IMR-90 (cell line): ENCODE measurements around the gene ABHD17A. TPM values are rescaled to one million over a fixed set of nuclear protein-coding genes. Genes with fewer than 3 reads are reported as not detected.

Experiments
- ATAC-seq: fragments of 200-7000 bp; cut with Tn5 transposase; 2 replicates; pipeline ENCODE4 v1.9.1; 2020; ENCODE audit warnings: low read depth, mild to moderate bottlenecking, moderate library complexity
- BruUV-seq: library from RNA; stranded (reverse); fragments of 400-500 nt; replicated peaks from 2 replicates; lab custom pipeline; 2021; lab: Mats Ljungman, UMichigan
- CTCF ChIA-PET: fragments of 300-600 bp; formaldehyde crosslinking; extraction: SDS; loops from one replicate; lab custom pipeline; 2021; ENCODE audit warnings: antibody characterized with exemption; lab: Yijun Ruan, JAX
- POLR2A ChIA-PET: fragments of 300-600 bp; sonication (Branson Sonifier 250); formaldehyde crosslinking; loops from one replicate; lab custom pipeline; 2022; ENCODE audit warnings: antibody characterized with exemption; ENCODE audit not compliant: unreplicated experiment; lab: Charles Lee
- DNase-seq: peaks from one replicate; pipeline ENCODE4 v3.0.0; 2013
- H2AFZ ChIP-seq: replicated peaks from 2 replicates; pipeline ENCODE3; 2013; ENCODE audit warnings: low read length, mild to moderate bottlenecking; ENCODE audit not compliant: poor library complexity
- H2AK5ac ChIP-seq: 2 replicates; pipeline ENCODE4 v1.6.1; 2013; ENCODE audit warnings: low read depth, low read length, inconsistent platforms
- H2AK9ac ChIP-seq: replicated peaks from 2 replicates; pipeline ENCODE3; 2013; ENCODE audit warnings: mild to moderate bottlenecking, low read depth, low read length, moderate library complexity; ENCODE audit not compliant: poor library complexity
- H2BK120ac ChIP-seq: 2 replicates; pipeline ENCODE4 v1.6.1; 2013; ENCODE audit warnings: low read depth, low read length, inconsistent platforms
- H2BK15ac ChIP-seq: 3 replicates; pipeline ENCODE4 v1.6.1; 2013; ENCODE audit warnings: low read depth, low read length, inconsistent platforms
- H2BK20ac ChIP-seq: 2 replicates; pipeline ENCODE4 v1.6.1; 2013; ENCODE audit warnings: low read depth, mild to moderate bottlenecking, inconsistent platforms, low read length, moderate library complexity
- H2BK5ac ChIP-seq: 2 replicates; pipeline ENCODE4 v1.6.1; 2013; ENCODE audit warnings: mild to moderate bottlenecking, low read depth, low read length, inconsistent platforms; ENCODE audit not compliant: poor library complexity, severe bottlenecking
- H3K14ac ChIP-seq: replicated peaks from 2 replicates; pipeline ENCODE4 v1.6.1; 2013; ENCODE audit warnings: low read depth, low read length, inconsistent platforms
- H3K18ac ChIP-seq: 2 replicates; pipeline ENCODE4 v1.6.1; 2013; ENCODE audit warnings: low read depth, low read length, control low read depth
- H3K23ac ChIP-seq: 2 replicates; pipeline ENCODE4 v1.6.1; 2013; ENCODE audit warnings: low read depth, low read length, inconsistent platforms
- H3K27ac ChIP-seq: 2 replicates; pipeline ENCODE4 v1.5.1; 2013; ENCODE audit warnings: mild to moderate bottlenecking, control low read depth, low read length; ENCODE audit not compliant: insufficient read depth
- H3K27me3 ChIP-seq: 2 replicates; pipeline ENCODE4 v1.6.1; 2013; ENCODE audit warnings: low read length; ENCODE audit not compliant: control insufficient read depth, insufficient read depth
- H3K36me3 ChIP-seq: 2 replicates; pipeline ENCODE4 v1.6.1; 2013; ENCODE audit warnings: low read length, mixed read lengths; ENCODE audit not compliant: control insufficient read depth, insufficient read depth
- H3K4ac ChIP-seq: 2 replicates; pipeline ENCODE4 v1.6.1; 2013; ENCODE audit warnings: low read depth, low read length, inconsistent platforms
- H3K4me1 ChIP-seq: 2 replicates; pipeline ENCODE4 v1.6.1; 2013; ENCODE audit warnings: low read length, mixed read lengths; ENCODE audit not compliant: control insufficient read depth, insufficient read depth
- H3K4me2 ChIP-seq: 2 replicates; pipeline ENCODE4 v1.6.1; 2013; ENCODE audit warnings: low read depth, mild to moderate bottlenecking, control low read depth, low read length, moderate library complexity
- H3K4me3 ChIP-seq: 2 replicates; pipeline ENCODE4 v1.5.1; 2013; ENCODE audit warnings: low read depth, mild to moderate bottlenecking, control low read depth, low read length, moderate library complexity; ENCODE audit not compliant: insufficient read depth
- H3K56ac ChIP-seq: 2 replicates; pipeline ENCODE4 v1.6.1; 2013; ENCODE audit warnings: low read length, inconsistent platforms; ENCODE audit not compliant: insufficient read depth; ENCODE audit errors: extremely low read depth
- H3K79me1 ChIP-seq, 2 experiments: 2 replicates each; pipeline ENCODE4 v1.6.1; 2013; ENCODE audit warnings: low read length in 2 of 2, inconsistent platforms in 1 of 2, low read depth in 1 of 2
- H3K9ac ChIP-seq: 2 replicates; pipeline ENCODE4 v1.6.1; 2013; ENCODE audit warnings: low read depth, low read length, control low read depth
- H3K9me1 ChIP-seq: 2 replicates; pipeline ENCODE4 v1.6.1; 2013; ENCODE audit warnings: low read length, inconsistent platforms; ENCODE audit not compliant: insufficient read depth
- H3K9me3 ChIP-seq: 2 replicates; pipeline ENCODE4 v1.6.1; 2013; ENCODE audit warnings: low read length; ENCODE audit not compliant: control insufficient read depth, insufficient read depth
- H4K20me1 ChIP-seq: 2 replicates; pipeline ENCODE4 v1.6.1; 2013; ENCODE audit warnings: low read length, inconsistent platforms; ENCODE audit not compliant: insufficient read depth
- H4K5ac ChIP-seq: 2 replicates; pipeline ENCODE4 v1.6.1; 2013; ENCODE audit warnings: mild to moderate bottlenecking, low read depth, low read length, control low read depth
- H4K8ac ChIP-seq, 2 experiments: 2 replicates each; pipeline ENCODE4 v1.6.1; 2013; ENCODE audit warnings: low read depth in 2 of 2, low read length in 2 of 2, control low read depth in 1 of 2, inconsistent platforms in 1 of 2
- H4K91ac ChIP-seq: 2 replicates; pipeline ENCODE4 v1.6.1; 2013; ENCODE audit warnings: low read depth, low read length, inconsistent platforms; ENCODE audit not compliant: insufficient read depth
- BHLHE40 ChIP-seq: fragments of 150-350 bp; IDR thresholded peaks from 2 replicates; pipeline ENCODE4 v1.6.1; 2016; ENCODE audit warnings: mild to moderate bottlenecking, low read depth, low read length
- CEBPB ChIP-seq: IDR thresholded peaks from 2 replicates; pipeline ENCODE4 v1.6.1; 2012; ENCODE audit warnings: low read depth, low read length, improper control_type of control experiment
- CTCF ChIP-seq: conservative IDR thresholded peaks from 2 replicates; pipeline ENCODE4 v1.5.1; 2012; ENCODE audit warnings: mild to moderate bottlenecking, low read depth, low read length, improper control_type of control experiment
- ELK1 ChIP-seq: fragments of 150-350 bp; IDR thresholded peaks from 2 replicates; pipeline ENCODE4 v1.6.1; 2016; ENCODE audit warnings: low read depth, mild to moderate bottlenecking, low read length, moderate library complexity, borderline replicate concordance
- MAFK ChIP-seq: IDR thresholded peaks from 2 replicates; pipeline ENCODE4 v1.6.1; 2012; ENCODE audit warnings: low read depth, low read length, improper control_type of control experiment
- MAZ ChIP-seq: IDR thresholded peaks from 2 replicates; pipeline ENCODE4 v1.6.1; 2012; ENCODE audit warnings: low read depth, mild to moderate bottlenecking, low read length, improper control_type of control experiment, moderate library complexity, borderline replicate concordance
- MXI1 ChIP-seq: IDR thresholded peaks from 2 replicates; pipeline ENCODE4 v1.6.1; 2012; ENCODE audit warnings: low read depth, mild to moderate bottlenecking, low read length, moderate library complexity, borderline replicate concordance
- NFE2L2 ChIP-seq: fragments of 150-350 bp; IDR thresholded peaks from 2 replicates; pipeline ENCODE4 v1.6.1; 2016; ENCODE audit warnings: low read depth, mild to moderate bottlenecking, low read length
- POLR2A ChIP-seq: IDR thresholded peaks from 2 replicates; pipeline ENCODE4 v1.6.1; 2012; ENCODE audit warnings: mild to moderate bottlenecking, low read depth, low read length
- RFX5 ChIP-seq: IDR thresholded peaks from 2 replicates; pipeline ENCODE4 v1.8.0; 2012; ENCODE audit warnings: low read depth, mild to moderate bottlenecking, low read length, moderate library complexity
- WGBS, 2 experiments: methylation state at CpG; one replicate each; pipeline versions ENCODE4 v1.1.5 to v1.1.7; 2013; ENCODE audit warnings: missing lambda C conversion rate in 2 of 2; ENCODE audit not compliant: insufficient read length in 1 of 2; ENCODE audit errors: extremely low coverage in 2 of 2; 5-methylcytosine and 5-hydroxymethylcytosine counted together
- dilution Hi-C: fragments of 300-500 bp; cut with HindIII; formaldehyde crosslinking; loops from one replicate; pipeline ENCODE4 v1.14.3; 2018; ENCODE audit warnings: low sequenced_read_pairs; ENCODE audit not compliant: unreplicated experiment
- in situ Hi-C: fragments of 300-500 bp; cut with MboI; formaldehyde crosslinking; loops from 3 replicates; pipeline ENCODE4 v1.14.3; 2019; ENCODE audit warnings: low sequenced_read_pairs, inconsistent platforms, mixed read lengths
- intact Hi-C: fragments of 100-400 bp; cut with micrococcal nuclease; formaldehyde crosslinking; loops from 2 replicates; pipeline ENCODE4 v1.10.0; 2022
- polyA plus RNA-seq, 3 experiments: library from polyadenylated mRNA; depleted of rRNA; stranded (reverse); fragments of >200 nt; gene quantifications; 2 replicates each; pipeline ENCODE4 v1.2.3, GENCODE V29; 2012; ENCODE audit warnings: low replicate concordance in 1 of 3
- total RNA-seq: library from RNA; depleted of rRNA; stranded (reverse); fragments of >200 nt; gene quantifications from 2 replicates; pipeline ENCODE4 v1.2.3, GENCODE V29; 2012

The ABHD17A gene
- total and polyA plus RNA-seq, 2 of the 4 experiments (the other 2 are of a cell fraction), result 37.8 to 76.2 TPM

- no peak for TF ChIP-seq ELK1
Observed at GRCh38 chr19:1862424-1863327, 22.6 kb downstream of the ABHD17A start (continued).

GRCh38 chr19:1862068-1862423, 23.2 kb downstream of the ABHD17A start:
- Histone ChIP-seq H3K23ac (peak overlapping the region; percentile 50; the same call in 1 of the 2 replicates), H3K4ac (peak overlapping the region; percentile 9), H3K18ac (no peak overlapping the region), H3K9ac (peak overlapping the region; percentile 84), H3K27me3 (no peaks in the 10 kb centered on the region), H4K5ac (no peak overlapping the region), H2BK20ac (no peak overlapping the region), H3K9me1 (no peaks in the 10 kb centered on the region; the same call in 1 of the 2 replicates), H2AFZ (peak overlapping the region; percentile 77), H4K8ac (0 out of 4 replicates have a peak overlapping the region, but pooled peaks of 1 of the 2 experiments have one; percentile 53), H3K9me3 (no peaks in the 10 kb centered on the region), H3K14ac (peak overlapping the region; percentile 0; the same call in 1 of the 2 replicates), H3K4me1 (peaks cover 34% of the 10 kb centered on the region), H4K20me1 (peaks cover 59% of the 10 kb centered on the region), H3K4me3 (peak overlapping the region; percentile 98), H3K56ac (no peak overlapping the region; the same call in 1 of the 2 replicates), H2BK5ac (no peak overlapping the region), H2BK15ac (no peak overlapping the region), H3K4me2 (peak overlapping the region; percentile 77), H3K36me3 (no peaks in the 10 kb centered on the region), H3K27ac (peak overlapping the region; percentile 68), H4K91ac (0 out of 2 replicates have a peak overlapping the region, but pooled peaks have one; percentile 21), H2AK9ac (peak overlapping the region; percentile 94), H3K79me1 (peaks cover 4 to 62% of the 10 kb centered on the region in 2 experiments; a peak in 3 of 4 replicates), H2AK5ac (peak overlapping the region; percentile 54; the same call in 1 of the 2 replicates), H2BK120ac (no peak overlapping the region)
- ChIA-PET POLR2A (no interaction called here), CTCF (no interaction called here)
- BruUV-seq, result no TSS peak
- ATAC-seq (no peak), DNase-seq (no peak)
- intact Hi-C loops (no loop called here), dilution Hi-C loops (no loop called here), in situ Hi-C loops (no loop called here)
- 0% methylated on average over 4 of the region's 21 CpGs; no CpG with 5 or more reads in 1 of the 2 experiments for WGBS, 2 experiments
- no peak for TF ChIP-seq BHLHE40
- TF ChIP-seq CEBPB, result no peak
- no peak for TF ChIP-seq MXI1
- TF ChIP-seq RFX5, result no peak
- TF ChIP-seq CTCF, result no peak
- no peak for TF ChIP-seq NFE2L2
- no peak for TF ChIP-seq POLR2A
- TF ChIP-seq MAFK, result no peak
- no peak for TF ChIP-seq MAZ
